ENCODE data around the gene OSBPL2.

Gene OSBPL2

DNA sequence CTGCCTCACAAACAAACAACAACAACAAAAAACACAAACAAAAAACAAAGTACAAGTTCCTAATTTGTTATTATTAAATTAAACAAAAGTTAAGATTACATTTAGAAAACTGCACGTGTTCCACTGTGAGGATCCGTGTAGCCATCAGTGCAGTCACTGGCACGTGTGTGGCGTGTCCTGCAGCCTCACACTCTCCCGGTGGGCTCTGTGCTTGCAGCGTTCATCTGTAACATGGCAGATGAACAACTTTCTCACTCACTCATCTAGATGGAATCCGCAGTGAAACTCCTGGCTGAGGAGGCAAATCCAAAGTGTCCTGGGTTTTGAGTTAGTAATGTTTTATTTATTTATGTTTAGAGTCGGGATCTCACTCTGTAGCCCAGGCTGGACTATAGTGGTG is 51.6 kb downstream of the OSBPL2 start:
- TF ChIP-seq, protein P1, sequence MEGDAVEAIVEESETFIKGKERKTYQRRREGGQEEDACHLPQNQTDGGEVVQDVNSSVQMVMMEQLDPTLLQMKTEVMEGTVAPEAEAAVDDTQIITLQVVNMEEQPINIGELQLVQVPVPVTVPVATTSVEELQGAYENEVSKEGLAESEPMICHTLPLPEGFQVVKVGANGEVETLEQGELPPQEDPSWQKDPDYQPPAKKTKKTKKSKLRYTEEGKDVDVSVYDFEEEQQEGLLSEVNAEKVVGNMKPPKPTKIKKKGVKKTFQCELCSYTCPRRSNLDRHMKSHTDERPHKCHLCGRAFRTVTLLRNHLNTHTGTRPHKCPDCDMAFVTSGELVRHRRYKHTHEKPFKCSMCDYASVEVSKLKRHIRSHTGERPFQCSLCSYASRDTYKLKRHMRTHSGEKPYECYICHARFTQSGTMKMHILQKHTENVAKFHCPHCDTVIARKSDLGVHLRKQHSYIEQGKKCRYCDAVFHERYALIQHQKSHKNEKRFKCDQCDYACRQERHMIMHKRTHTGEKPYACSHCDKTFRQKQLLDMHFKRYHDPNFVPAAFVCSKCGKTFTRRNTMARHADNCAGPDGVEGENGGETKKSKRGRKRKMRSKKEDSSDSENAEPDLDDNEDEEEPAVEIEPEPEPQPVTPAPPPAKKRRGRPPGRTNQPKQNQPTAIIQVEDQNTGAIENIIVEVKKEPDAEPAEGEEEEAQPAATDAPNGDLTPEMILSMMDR (conservative IDR thresholded peaks at IDR 0.05; ENCODE audit: low read depth, low read length) = no peak
- no peak overlapping the region for H3K4me3 ChIP-seq (ENCODE audit: low read length)
- no peak for DNase-seq (ENCODE audit: low read depth)

DNA sequence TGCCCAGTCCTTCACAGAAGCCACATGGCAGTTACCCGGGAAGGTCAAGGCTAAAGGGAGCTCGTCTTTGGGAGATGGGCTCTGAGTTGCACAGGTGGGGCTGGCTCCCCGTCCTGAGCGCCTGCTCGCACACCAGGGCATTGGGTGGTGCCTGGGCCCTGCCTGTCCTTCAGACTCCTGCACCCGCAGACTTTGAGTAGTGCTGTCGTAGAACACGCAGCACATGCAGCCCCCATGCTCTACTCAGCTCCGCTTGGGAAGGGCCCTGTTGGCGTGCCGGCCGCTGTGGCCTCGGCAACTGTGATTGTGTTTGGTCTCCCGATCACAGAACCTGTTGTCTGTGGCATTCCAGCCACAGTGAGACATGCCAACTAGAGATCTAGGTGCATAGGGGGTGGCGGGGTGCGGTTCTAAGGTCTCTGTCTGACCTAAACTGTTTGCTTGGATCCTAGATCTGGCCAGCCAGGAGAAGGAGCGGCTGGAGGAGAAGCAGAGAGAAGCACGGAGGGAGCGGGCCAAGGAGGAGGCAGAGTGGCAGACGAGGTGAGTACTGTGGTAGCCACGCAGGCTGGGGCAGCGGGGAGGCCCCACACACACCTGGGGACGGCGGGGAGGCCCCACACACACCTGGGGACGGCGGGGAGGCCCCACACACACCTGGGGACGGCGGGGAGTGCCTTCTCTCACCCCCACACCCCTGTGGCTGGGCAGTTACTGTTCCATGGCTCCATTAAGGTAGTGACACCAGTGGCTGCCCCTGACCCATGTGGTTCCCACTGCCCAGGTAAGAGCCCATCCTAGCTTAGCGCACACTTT is 53.1 kb downstream of the OSBPL2 start:
- H3K4me3 ChIP-seq (ENCODE audit: low read length) = no peak overlapping the region
- TF ChIP-seq, protein P1 (conservative IDR thresholded peaks at IDR 0.05; ENCODE audit: low read depth, low read length) = no peak
- no peak for DNase-seq (ENCODE audit: low read depth)

DNA sequence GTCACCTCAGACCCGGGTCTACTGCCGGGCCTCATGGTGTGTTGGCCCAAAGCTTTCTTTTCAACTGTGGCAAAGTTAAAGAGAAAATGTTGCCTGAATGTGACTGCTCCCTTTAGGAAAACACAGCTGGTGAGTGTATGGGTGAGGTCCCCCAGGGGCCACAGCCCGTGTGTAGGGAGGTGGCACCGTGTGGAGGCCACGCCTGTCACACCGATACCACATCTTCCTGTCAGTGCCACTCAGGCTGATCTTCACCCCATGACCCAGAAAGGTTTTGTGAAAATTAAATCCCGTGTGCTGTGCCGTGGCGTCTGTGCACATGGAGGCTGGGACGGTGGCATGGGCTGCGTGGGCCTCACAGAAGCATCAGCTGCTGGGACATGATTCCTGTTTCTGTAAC is 53.8 kb downstream of the OSBPL2 start:
- TF ChIP-seq, protein P1 (conservative IDR thresholded peaks at IDR 0.05; ENCODE audit: low read depth, low read length) = no peak
- DNase-seq (ENCODE audit: low read depth) = no peak
- no peak overlapping the region for H3K4me3 ChIP-seq (ENCODE audit: low read length)

DNA sequence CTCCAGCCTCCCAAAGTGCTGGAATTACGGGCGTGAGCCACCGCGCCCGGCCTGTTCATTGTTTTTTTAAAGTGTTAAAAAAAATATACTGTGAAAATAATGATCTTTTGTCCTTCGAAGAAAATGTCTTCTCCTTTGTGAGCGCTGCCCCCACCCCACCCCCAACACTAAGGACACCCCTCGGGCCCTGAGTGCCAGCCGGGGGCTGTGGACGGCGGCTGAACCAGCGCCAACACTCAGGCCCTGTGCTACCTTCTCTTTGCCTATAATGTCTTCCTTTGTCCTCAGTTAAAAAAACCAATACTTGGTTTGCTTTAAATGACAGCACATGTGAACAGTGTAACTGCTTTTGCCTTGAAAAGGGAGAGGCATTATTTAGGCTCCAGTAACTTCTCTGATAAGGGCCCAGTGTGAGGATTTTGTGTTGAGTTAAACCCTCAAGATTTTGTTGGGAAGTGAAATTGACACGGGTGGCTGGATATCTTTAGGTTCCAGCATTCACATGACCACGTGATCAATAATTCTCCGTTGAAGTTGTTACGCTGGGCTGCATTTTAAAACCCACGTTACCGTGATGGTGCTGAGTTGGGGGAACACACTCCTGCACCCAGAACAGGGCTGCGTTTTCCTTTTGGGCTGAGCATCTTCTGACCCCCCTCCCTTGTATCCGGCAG is 54.9 kb downstream of the OSBPL2 start:
- no peak overlapping the region for H3K4me3 ChIP-seq (ENCODE audit: low read length)
- DNase-seq (ENCODE audit: low read depth) = no peak
- TF ChIP-seq, protein P1 (conservative IDR thresholded peaks at IDR 0.05; ENCODE audit: low read depth, low read length) = no peak

DNA sequence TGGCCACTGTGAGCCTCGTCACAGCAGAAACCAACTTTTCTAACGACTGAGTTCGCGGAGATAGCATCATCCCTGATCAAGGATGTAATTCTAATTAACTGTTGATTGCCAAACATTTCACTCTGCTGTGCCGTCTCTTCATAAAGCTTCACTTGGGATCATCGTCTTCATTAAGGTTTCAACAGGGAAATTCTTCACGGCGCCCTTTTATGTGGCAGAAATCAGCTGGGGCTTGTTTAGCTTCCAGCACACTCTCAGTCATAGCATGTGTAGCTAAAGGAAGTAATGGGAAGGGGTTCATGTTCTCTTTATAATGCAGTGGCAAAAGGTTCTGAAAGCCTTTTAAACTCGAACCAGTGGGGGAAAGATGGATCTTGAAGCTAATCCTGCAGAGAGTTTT is 55.6 kb downstream of the OSBPL2 start:
- TF ChIP-seq, protein P1 (conservative IDR thresholded peaks at IDR 0.05; ENCODE audit: low read depth, low read length) = no peak
- no peak for DNase-seq (ENCODE audit: low read depth)
- H3K4me3 ChIP-seq (ENCODE audit: low read length) = no peak overlapping the region

DNA sequence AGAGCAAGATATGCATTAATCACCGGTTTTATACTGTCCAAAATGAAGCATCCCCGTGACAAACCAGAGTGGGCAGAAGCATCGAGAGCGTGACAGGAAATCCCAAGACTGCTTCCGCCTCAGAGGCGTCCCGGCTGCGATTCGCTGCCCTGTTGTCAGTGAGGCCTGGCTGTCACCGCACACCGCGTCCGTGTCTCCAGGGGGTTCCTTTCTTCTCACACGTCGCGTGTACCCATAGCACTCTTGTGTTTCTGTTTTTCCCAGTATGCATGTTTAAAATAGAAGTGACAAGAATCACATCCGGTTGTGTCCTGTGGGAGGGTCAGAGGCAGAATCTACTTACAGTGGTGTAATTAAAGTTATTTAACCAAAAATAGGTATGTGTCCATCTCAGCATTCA is 56.2 kb downstream of the OSBPL2 start:
- no peak for DNase-seq (ENCODE audit: low read depth)
- H3K4me3 ChIP-seq (ENCODE audit: low read length) = no peak overlapping the region
- TF ChIP-seq, protein P1 (conservative IDR thresholded peaks at IDR 0.05; ENCODE audit: low read depth, low read length) = no peak
